Endodermal cell (in vitro differentiated cells): ENCODE data around the gene SYT2. TPM values are rescaled to one million over a fixed set of nuclear protein-coding genes. Genes with fewer than 3 reads are reported as not detected.

Experiments used
- DNase-seq: peaks from one replicate; pipeline ENCODE4 v3.0.0-alpha.2; 2017
- H3K27ac ChIP-seq: 2 replicates; pipeline ENCODE4 v1.5.1; 2013; ENCODE audit warnings: mild to moderate bottlenecking, low read depth, low read length, moderate library complexity
- H3K27me3 ChIP-seq: 2 replicates; pipeline ENCODE4 v1.6.1; 2013; ENCODE audit warnings: mild to moderate bottlenecking, low read length, moderate library complexity; ENCODE audit not compliant: insufficient read depth, control insufficient read depth, poor library complexity, severe bottlenecking
- H3K36me3 ChIP-seq: 2 replicates; pipeline ENCODE4 v1.7.0; 2013; ENCODE audit warnings: mild to moderate bottlenecking, low read length, moderate library complexity; ENCODE audit not compliant: control insufficient read depth, insufficient read depth
- H3K4me1 ChIP-seq: one replicate; pipeline ENCODE4 v1.7.0; 2013; ENCODE audit warnings: low read length; ENCODE audit not compliant: control insufficient read depth, insufficient read depth
- H3K4me3 ChIP-seq: 2 replicates; pipeline ENCODE4 v1.5.1; 2013; ENCODE audit warnings: mild to moderate bottlenecking, low read length, moderate library complexity
- H3K9ac ChIP-seq: 2 replicates; pipeline ENCODE4 v1.6.1; 2013; ENCODE audit warnings: mild to moderate bottlenecking, low read length, moderate library complexity; ENCODE audit not compliant: poor library complexity, severe bottlenecking; ENCODE audit errors: extremely low read depth
- H3K9me3 ChIP-seq: 2 replicates; pipeline ENCODE4 v1.6.1; 2013; ENCODE audit warnings: mild to moderate bottlenecking, low read length, moderate library complexity; ENCODE audit not compliant: control insufficient read depth
- H3K27ac Mint-ChIP-seq: 2 replicates; pipeline ENCODE4 v1.8.0; 2020; ENCODE audit warnings: mixed read lengths
- H3K27me3 Mint-ChIP-seq: 2 replicates; pipeline ENCODE4 v1.8.0; 2021; ENCODE audit warnings: mild to moderate bottlenecking, mixed read lengths; ENCODE audit not compliant: insufficient read depth
- H3K36me3 Mint-ChIP-seq: 2 replicates; pipeline ENCODE4 v1.8.0; 2020; ENCODE audit warnings: low read depth, mixed read lengths
- H3K4me1 Mint-ChIP-seq: 2 replicates; pipeline ENCODE4 v1.8.0; 2020; ENCODE audit warnings: mixed read lengths
- H3K4me3 Mint-ChIP-seq: 2 replicates; pipeline ENCODE4 v1.8.0; 2020; ENCODE audit warnings: mild to moderate bottlenecking, moderate library complexity, mixed read lengths
- H3K9me3 Mint-ChIP-seq: 2 replicates; pipeline ENCODE4 v1.8.0; 2020; ENCODE audit warnings: mild to moderate bottlenecking, mixed read lengths
- WGBS, 2 experiments: methylation state at CpG; one replicate each; pipeline versions ENCODE4 v1.1.5 to v1.1.7; 2013; ENCODE audit warnings: missing lambda C conversion rate in 2 of 2, mixed read lengths in 1 of 2; ENCODE audit not compliant: insufficient coverage in 1 of 2, insufficient read length in 1 of 2; 5-methylcytosine and 5-hydroxymethylcytosine counted together
- total RNA-seq, 2 donors: library from RNA; stranded (reverse); fragmentation: NEBNext Ultra II Directional in 1 of 2; extraction: Animal tissue kit (Norgen Biotek cat#: 25700) in 1 of 2; gene quantifications; 2 replicates in 1 of 2; 3 replicates in 1 of 2; pipeline ENCODE4 v1.2.1, GENCODE V29; 2021
- TF ChIP-seq, protein P1 (sequence below): fragments of 200-600 bp; sonication (generic); conservative IDR thresholded peaks from 2 replicates; pipeline ENCODE4 v1.5.0; 2021; ENCODE audit warnings: antibody characterized with exemption, mild to moderate bottlenecking

The SYT2 gene
- total RNA-seq, 2 donors from 2014 or later, result 2.9 to 4.4 TPM

DNA sequence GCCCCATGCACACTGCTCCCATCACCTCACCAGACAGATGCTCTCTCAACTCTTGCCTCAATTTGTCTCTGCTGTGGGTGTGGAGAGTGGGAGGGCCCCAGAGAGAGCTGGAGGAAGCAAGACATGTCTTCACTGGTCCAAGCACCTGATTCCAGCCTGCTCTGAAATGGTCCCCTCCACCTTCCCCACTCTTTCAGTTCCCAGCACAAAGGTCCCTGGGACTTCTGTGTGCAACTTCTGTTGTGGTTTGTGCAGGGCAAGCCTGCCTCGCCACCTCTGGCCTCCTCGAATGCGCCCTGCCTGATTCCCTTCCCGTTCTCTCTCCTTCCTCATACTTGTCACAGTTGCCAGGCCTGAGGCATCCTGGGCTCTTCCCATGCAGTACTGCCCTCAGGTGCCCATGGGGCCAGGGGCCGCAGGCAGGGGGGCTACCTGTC lies 119.3 kb downstream of the SYT2 start:
- H3K27me3 ChIP-seq, result no peaks in the 10 kb centered on the region
- no peak overlapping the region for H3K4me3 ChIP-seq
- no peaks in the 10 kb centered on the region for H3K36me3 Mint-ChIP-seq
- TF ChIP-seq, protein P1, sequence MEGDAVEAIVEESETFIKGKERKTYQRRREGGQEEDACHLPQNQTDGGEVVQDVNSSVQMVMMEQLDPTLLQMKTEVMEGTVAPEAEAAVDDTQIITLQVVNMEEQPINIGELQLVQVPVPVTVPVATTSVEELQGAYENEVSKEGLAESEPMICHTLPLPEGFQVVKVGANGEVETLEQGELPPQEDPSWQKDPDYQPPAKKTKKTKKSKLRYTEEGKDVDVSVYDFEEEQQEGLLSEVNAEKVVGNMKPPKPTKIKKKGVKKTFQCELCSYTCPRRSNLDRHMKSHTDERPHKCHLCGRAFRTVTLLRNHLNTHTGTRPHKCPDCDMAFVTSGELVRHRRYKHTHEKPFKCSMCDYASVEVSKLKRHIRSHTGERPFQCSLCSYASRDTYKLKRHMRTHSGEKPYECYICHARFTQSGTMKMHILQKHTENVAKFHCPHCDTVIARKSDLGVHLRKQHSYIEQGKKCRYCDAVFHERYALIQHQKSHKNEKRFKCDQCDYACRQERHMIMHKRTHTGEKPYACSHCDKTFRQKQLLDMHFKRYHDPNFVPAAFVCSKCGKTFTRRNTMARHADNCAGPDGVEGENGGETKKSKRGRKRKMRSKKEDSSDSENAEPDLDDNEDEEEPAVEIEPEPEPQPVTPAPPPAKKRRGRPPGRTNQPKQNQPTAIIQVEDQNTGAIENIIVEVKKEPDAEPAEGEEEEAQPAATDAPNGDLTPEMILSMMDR, result no peak
- no peaks in the 10 kb centered on the region for H3K9me3 Mint-ChIP-seq
- no peak overlapping the region for H3K4me3 Mint-ChIP-seq
- no peaks in the 10 kb centered on the region for H3K9me3 ChIP-seq
- H3K27ac ChIP-seq, result no peak overlapping the region
- DNase-seq, result no peak
- H3K36me3 ChIP-seq, result no peaks in the 10 kb centered on the region
- no peak overlapping the region for H3K9ac ChIP-seq
- peaks cover 25% of the 10 kb centered on the region for H3K4me1 ChIP-seq
- WGBS, 2 experiments, result 89 to 91% methylated on average over 4 to 5 of the region's 5 CpGs
- peaks cover 30% of the 10 kb centered on the region for H3K4me1 Mint-ChIP-seq
- H3K27ac Mint-ChIP-seq, result peak overlapping the region; percentile 26
- H3K27me3 Mint-ChIP-seq, result no peaks in the 10 kb centered on the region

DNA sequence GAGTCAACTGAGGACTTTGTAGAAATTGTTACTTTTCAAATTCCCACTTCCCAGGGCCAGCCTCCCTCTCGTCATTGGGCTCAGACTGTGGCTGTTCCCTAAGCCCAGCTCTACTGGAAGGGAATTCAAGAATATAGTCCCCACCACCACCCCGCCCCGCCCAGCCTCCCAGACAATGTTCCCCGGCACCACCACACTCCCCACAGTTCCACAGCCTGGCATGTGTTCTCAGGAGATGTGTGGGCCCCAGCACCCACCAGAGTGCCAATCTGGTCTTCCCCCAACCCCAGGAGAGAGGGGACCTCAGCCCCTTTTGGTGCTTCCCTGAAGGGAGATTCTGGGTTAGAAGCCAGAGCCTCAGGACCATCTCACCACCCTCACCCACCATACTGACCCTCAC lies 120.1 kb downstream of the SYT2 start:
- 90% methylated on average over 4 of the region's 4 CpGs; no CpG with 5 or more reads in 1 of the 2 experiments for WGBS, 2 experiments
- Mint-ChIP-seq H3K4me1 (peaks cover 36% of the 10 kb centered on the region), H3K9me3 (no peaks in the 10 kb centered on the region), H3K4me3 (no peak overlapping the region), H3K27ac (no peak overlapping the region), H3K36me3 (no peaks in the 10 kb centered on the region), H3K27me3 (no peaks in the 10 kb centered on the region)
- TF ChIP-seq, protein P1, result no peak
- Histone ChIP-seq H3K9me3 (no peaks in the 10 kb centered on the region), H3K9ac (no peak overlapping the region), H3K36me3 (no peaks in the 10 kb centered on the region), H3K27me3 (no peaks in the 10 kb centered on the region), H3K27ac (no peak overlapping the region), H3K4me1 (peaks cover 34% of the 10 kb centered on the region), H3K4me3 (no peak overlapping the region)
- no peak for DNase-seq

DNA sequence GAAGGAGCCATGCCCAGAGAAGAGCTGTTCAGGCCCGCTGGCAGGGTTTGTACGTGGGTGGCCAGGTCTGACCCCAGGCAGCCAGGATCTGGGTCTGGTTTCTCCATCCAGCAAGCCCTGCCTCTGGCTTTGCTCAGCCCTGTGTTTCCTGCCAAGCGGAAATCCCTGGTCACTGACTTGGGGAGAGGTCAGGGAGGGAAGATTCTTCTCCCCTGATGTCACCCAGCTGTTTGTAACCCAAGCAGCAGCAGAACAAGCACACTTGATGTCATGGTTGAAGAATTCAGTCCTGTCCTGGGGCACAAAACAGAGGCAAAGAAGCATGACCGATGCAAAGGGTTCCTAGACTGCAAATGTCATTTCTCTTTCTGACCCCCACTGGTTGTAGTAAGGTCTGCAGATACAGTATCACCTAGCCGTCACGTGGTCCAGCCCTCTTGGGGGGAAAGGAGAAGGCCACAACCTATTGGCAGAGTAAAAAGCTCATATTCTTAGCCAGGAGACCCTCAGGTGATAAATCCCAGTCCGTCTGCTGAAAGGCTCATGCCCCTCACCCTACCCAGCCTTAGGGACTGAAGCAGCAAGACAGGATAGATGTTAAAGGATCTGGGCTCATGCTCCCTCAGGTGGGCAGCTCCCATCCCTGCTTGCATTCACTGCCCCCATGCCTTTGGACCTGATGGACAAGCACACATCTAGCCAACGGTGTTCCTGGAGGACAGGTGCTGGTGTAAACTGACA lies 120.9 kb downstream of the SYT2 start:
- peak; percentile 82 for DNase-seq
- Mint-ChIP-seq H3K36me3 (no peaks in the 10 kb centered on the region), H3K4me1 (peaks cover 44% of the 10 kb centered on the region), H3K9me3 (no peaks in the 10 kb centered on the region), H3K4me3 (no peak overlapping the region), H3K27ac (peak overlapping the region; percentile 91), H3K27me3 (no peaks in the 10 kb centered on the region)
- no peak overlapping the region for H3K4me3 ChIP-seq
- H3K27ac ChIP-seq, result peak overlapping the region; percentile 39
- TF ChIP-seq, protein P1, result peak; percentile 14
- no peaks in the 10 kb centered on the region for H3K9me3 ChIP-seq
- H3K27me3 ChIP-seq, result no peaks in the 10 kb centered on the region
- H3K4me1 ChIP-seq, result peaks cover 36% of the 10 kb centered on the region
- H3K36me3 ChIP-seq, result no peaks in the 10 kb centered on the region
- no peak overlapping the region for H3K9ac ChIP-seq
- WGBS, 2 experiments, result 38 to 83% methylated on average over 6 to 8 of the region's 8 CpGs
